CD14-positive monocyte (primary cell): ENCODE results near the gene CLK2. TPM values are rescaled to one million over a fixed set of nuclear protein-coding genes. Genes with fewer than 3 reads are reported as not detected.
A peak's percentile ranks its signal among the peaks of the same experiment; 100 is the strongest.

Source experiments
- DNase-seq, 3 donors: peaks; one replicate each; pipeline ENCODE4 v3.0.0-alpha.2; 2011 to 2022
- H2AFZ ChIP-seq: 2 replicates; pipeline ENCODE4 v1.6.0; 2012; ENCODE audit warnings: mild to moderate bottlenecking, low read depth, low read length, inconsistent platforms; ENCODE audit not compliant: insufficient read depth, poor library complexity, severe bottlenecking
- H3K27ac ChIP-seq, 2 donors: 1 replicate in 1 of 2; 2 replicates in 1 of 2; pipeline ENCODE4 v1.5.1; 2012 to 2013; ENCODE audit warnings: low read length in 2 of 2, control low read depth in 1 of 2, inconsistent platforms in 1 of 2, low read depth in 1 of 2, mild to moderate bottlenecking in 1 of 2
- H3K27me3 ChIP-seq, 2 donors: one replicate each; pipeline versions ENCODE4 v1.6.0 to v1.6.1; 2011 to 2013; ENCODE audit warnings: low read length in 2 of 2; ENCODE audit not compliant: control insufficient read depth in 2 of 2, insufficient read depth in 2 of 2
- H3K36me3 ChIP-seq, 2 donors: replicated peaks in 1 of 2; 1 replicate in 1 of 2; 2 replicates in 1 of 2; pipeline versions ENCODE4 v1.5.1 to v1.6.1; 2012 to 2013; ENCODE audit warnings: low read length in 2 of 2, control low read depth in 1 of 2, inconsistent platforms in 1 of 2, mild to moderate bottlenecking in 1 of 2; ENCODE audit not compliant: insufficient read depth in 2 of 2, control insufficient read depth in 1 of 2
- H3K4me1 ChIP-seq, 2 donors: 1 replicate in 1 of 2; 2 replicates in 1 of 2; pipeline versions ENCODE4 v1.5.1 to v1.6.1; 2012 to 2013; ENCODE audit warnings: low read length in 2 of 2, control low read depth in 1 of 2, inconsistent platforms in 1 of 2, mild to moderate bottlenecking in 1 of 2, moderate library complexity in 1 of 2; ENCODE audit not compliant: insufficient read depth in 2 of 2, control insufficient read depth in 1 of 2
- H3K4me2 ChIP-seq: replicated peaks from 2 replicates; pipeline ENCODE3; 2012; ENCODE audit warnings: low read length, moderate library complexity, mild to moderate bottlenecking; ENCODE audit not compliant: poor library complexity, severe bottlenecking; ENCODE audit errors: extremely low read depth
- H3K4me3 ChIP-seq, 3 experiments: fragments of 200-600 bp in 1 of 3; sonication (generic) in 1 of 3; replicated peaks in 1 of 3; 1 replicate in 2 of 3; 2 replicates in 1 of 3; pipeline ENCODE4 v1.5.1; 2011 to 2013; ENCODE audit warnings: low read length in 3 of 3, mild to moderate bottlenecking in 3 of 3, control low read depth in 2 of 3, low read depth in 2 of 3, inconsistent platforms in 1 of 3, moderate library complexity in 1 of 3
- H3K79me2 ChIP-seq: 2 replicates; pipeline ENCODE4 v1.6.0; 2012; ENCODE audit warnings: mild to moderate bottlenecking, control low read depth, inconsistent platforms, low read length, moderate library complexity; ENCODE audit not compliant: insufficient read depth
- H3K9ac ChIP-seq: 2 replicates; pipeline ENCODE4 v1.6.0; 2017; ENCODE audit warnings: low read length, mild to moderate bottlenecking; ENCODE audit not compliant: insufficient read depth, poor library complexity, severe bottlenecking
- H3K9me3 ChIP-seq, 2 donors: replicated peaks in 1 of 2; 1 replicate in 1 of 2; 2 replicates in 1 of 2; pipeline versions ENCODE4 v1.5.1 to v1.6.1; 2012 to 2013; ENCODE audit warnings: low read length in 2 of 2, control low read depth in 1 of 2; ENCODE audit not compliant: control insufficient read depth in 1 of 2, insufficient read depth in 1 of 2
- H4K20me1 ChIP-seq: 2 replicates; pipeline ENCODE4 v1.6.0; 2012; ENCODE audit warnings: mild to moderate bottlenecking, low read length, control low read depth, moderate library complexity; ENCODE audit not compliant: insufficient read depth
- H3K27ac Mint-ChIP-seq, 7 donors: one replicate each; pipeline ENCODE4 v1.8.0; 2020; ENCODE audit warnings: mild to moderate bottlenecking in 7 of 7, mixed read lengths in 7 of 7, moderate library complexity in 6 of 7, inconsistent platforms in 2 of 7
- H3K27me3 Mint-ChIP-seq, 3 donors: one replicate each; pipeline ENCODE4 v1.8.0; 2021 to 2022; ENCODE audit warnings: low read depth in 3 of 3, mild to moderate bottlenecking in 3 of 3, mixed read lengths in 3 of 3, moderate library complexity in 3 of 3, inconsistent platforms in 1 of 3
- H3K36me3 Mint-ChIP-seq, 2 donors: one replicate each; pipeline ENCODE4 v1.8.0; 2020; ENCODE audit warnings: mixed read lengths in 2 of 2, inconsistent platforms in 1 of 2, mild to moderate bottlenecking in 1 of 2
- H3K4me1 Mint-ChIP-seq: one replicate; pipeline ENCODE4 v1.8.0; 2020; ENCODE audit warnings: mild to moderate bottlenecking, mixed read lengths
- H3K4me3 Mint-ChIP-seq, 2 donors: one replicate each; pipeline ENCODE4 v1.8.0; 2020; ENCODE audit warnings: mild to moderate bottlenecking in 2 of 2, mixed read lengths in 2 of 2, moderate library complexity in 1 of 2
- H3K9me3 Mint-ChIP-seq, 7 donors: one replicate each; pipeline ENCODE4 v1.8.0; 2020 to 2022; ENCODE audit warnings: mixed read lengths in 7 of 7, mild to moderate bottlenecking in 6 of 7, moderate library complexity in 6 of 7, inconsistent platforms in 2 of 7
- CTCF ChIP-seq: fragments of 200-600 bp; IDR thresholded peaks from one replicate; pipeline ENCODE4 v1.8.0; 2022; ENCODE audit warnings: antibody characterized with exemption, mild to moderate bottlenecking
- WGBS: methylation state at CpG from one replicate; pipeline ENCODE4 v1.1.5; 2013; ENCODE audit warnings: missing lambda C conversion rate; ENCODE audit not compliant: insufficient coverage; 5-methylcytosine and 5-hydroxymethylcytosine counted together
- intact Hi-C, 2 donors: fragments of 100-400 bp; cut with micrococcal nuclease; formaldehyde crosslinking; loops; one replicate each; pipeline versions ENCODE4 v1.15.0 to v1.15.1; 2023
- polyA plus RNA-seq, 3 donors: library from polyadenylated mRNA; depleted of rRNA in 1 of 3; unstranded in 2 of 3; stranded (reverse) in 1 of 3; fragments of 300-500 nt in 2 of 3; fragments of >200 nt in 1 of 3; fragmentation: Illumina TruSeq in 2 of 3; gene quantifications; 1 replicate in 2 of 3; 2 replicates in 1 of 3; pipeline ENCODE4 v1.2.3, GENCODE V29; 2012 to 2021

Gene CLK2
- polyA plus RNA-seq, 3 donors: 7.3 to 143 (median 9.6) TPM

- peaks cover 10 to 22% (median 14%) of the 10 kb centered on the region in 3 donors for H3K27me3 Mint-ChIP-seq
- Histone ChIP-seq H3K27me3 (peaks cover 3 to 6% of the 10 kb centered on the region in 2 donors), H3K9me3 (no peaks in the 10 kb centered on the region), H3K4me3 (no peak within 1 kb of the TSS), H3K27ac (no peak within 1 kb of the TSS), H2AFZ (no peak within 1 kb of the TSS), H3K9ac (no peak within 1 kb of the TSS), H3K36me3 (no peaks in the 10 kb centered on the region), H4K20me1 (no peaks in the 10 kb centered on the region), H3K4me1 (no peaks in the 10 kb centered on the region), H3K4me2 (no peak within 1 kb of the TSS), H3K79me2 (no peaks in the 10 kb centered on the region)
- no peak within 1 kb of the TSS for H3K4me3 Mint-ChIP-seq
- peaks cover 3% of the 10 kb centered on the region for H3K4me1 Mint-ChIP-seq
- peaks cover 0 to 2% (median 0%) of the 10 kb centered on the region in 7 donors for H3K9me3 Mint-ChIP-seq
- TF ChIP-seq CTCF: no peak
- H3K27ac Mint-ChIP-seq: peak within 1 kb of the TSS in 2 of 7 donors; percentile 39 to 76
- H3K36me3 Mint-ChIP-seq: no peaks in the 10 kb centered on the region
- WGBS: no CpG with 5 or more reads among the region's 5 CpGs
- intact Hi-C loops: no loop called here
- no peak for DNase-seq
Measured at GRCh38 chr1:155301342-155301841, 28.1 kb upstream of the CLK2 start, which contains the start of gene PKLR. Gene PKLR, minus strand, starts transcription at chr1:155301438. Its CDS starts 43 bp downstream, at chr1:155301395.

GRCh38 chr1:155300553-155301329 lies 27.4 kb upstream of the CLK2 start:
- H3K79me2 ChIP-seq: no peaks in the 10 kb centered on the region
- Mint-ChIP-seq H3K4me1 (peaks cover 4% of the 10 kb centered on the region), H3K4me3 (no peak overlapping the region), H3K36me3 (no peaks in the 10 kb centered on the region), H3K27me3 (peaks cover 15 to 29% (median 20%) of the 10 kb centered on the region in 3 donors), H3K27ac (peak overlapping the region in 2 of 7 donors; percentile 39 to 76), H3K9me3 (peaks cover 0 to 2% (median 0%) of the 10 kb centered on the region in 7 donors)
- peaks cover 7 to 12% of the 10 kb centered on the region in 2 donors for H3K27me3 ChIP-seq
- H3K9ac ChIP-seq: no peak overlapping the region
- H3K27ac ChIP-seq: no peak overlapping the region
- 96% methylated on average over 7 of the region's 9 CpGs for WGBS
- no peak overlapping the region for H3K4me3 ChIP-seq
- no peaks in the 10 kb centered on the region for H3K9me3 ChIP-seq
- no peak for TF ChIP-seq CTCF
- no peak for DNase-seq
- H3K36me3 ChIP-seq: no peaks in the 10 kb centered on the region
- no peaks in the 10 kb centered on the region for H4K20me1 ChIP-seq
- H3K4me2 ChIP-seq: no peak overlapping the region
- intact Hi-C loops: no loop called here
- H2AFZ ChIP-seq: no peak overlapping the region
- peaks cover 0 to under 1% of the 10 kb centered on the region in 2 donors for H3K4me1 ChIP-seq
